ENCODE results near the gene TBC1D5.

TBC1D5 gene

DNA sequence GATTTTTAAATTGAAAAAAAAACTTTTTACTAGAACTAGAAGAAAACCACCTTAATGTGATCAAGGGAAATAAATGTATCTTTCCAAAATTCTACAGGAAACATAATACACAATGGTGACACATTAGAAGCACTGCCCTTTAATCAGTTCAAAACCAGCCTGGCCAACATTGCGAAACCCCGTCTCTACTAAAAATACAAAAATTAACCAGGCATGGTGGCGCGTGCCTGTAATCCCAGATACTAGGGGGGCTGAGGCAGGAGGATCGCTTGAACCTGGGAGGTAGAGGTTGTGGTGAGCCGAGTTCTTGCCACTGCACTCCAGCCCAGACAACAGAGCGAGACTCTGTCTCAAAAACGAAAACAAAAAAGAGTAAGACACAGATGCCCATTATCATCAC, 134.5 kb downstream of the TBC1D5 start:
- Mint-ChIP-seq H3K4me3 (no peak overlapping the region), H3K36me3 (ENCODE audit: low read depth) (peaks cover 25% of the 10 kb centered on the region), H3K27me3 (ENCODE audit: low read depth, poor library complexity) (no peaks in the 10 kb centered on the region), H3K4me1 (no peaks in the 10 kb centered on the region), H3K27ac (peak overlapping the region; percentile 71), H3K9me3 (peaks cover 22% of the 10 kb centered on the region)
- no peak for DNase-seq
- TF ChIP-seq, protein P1, sequence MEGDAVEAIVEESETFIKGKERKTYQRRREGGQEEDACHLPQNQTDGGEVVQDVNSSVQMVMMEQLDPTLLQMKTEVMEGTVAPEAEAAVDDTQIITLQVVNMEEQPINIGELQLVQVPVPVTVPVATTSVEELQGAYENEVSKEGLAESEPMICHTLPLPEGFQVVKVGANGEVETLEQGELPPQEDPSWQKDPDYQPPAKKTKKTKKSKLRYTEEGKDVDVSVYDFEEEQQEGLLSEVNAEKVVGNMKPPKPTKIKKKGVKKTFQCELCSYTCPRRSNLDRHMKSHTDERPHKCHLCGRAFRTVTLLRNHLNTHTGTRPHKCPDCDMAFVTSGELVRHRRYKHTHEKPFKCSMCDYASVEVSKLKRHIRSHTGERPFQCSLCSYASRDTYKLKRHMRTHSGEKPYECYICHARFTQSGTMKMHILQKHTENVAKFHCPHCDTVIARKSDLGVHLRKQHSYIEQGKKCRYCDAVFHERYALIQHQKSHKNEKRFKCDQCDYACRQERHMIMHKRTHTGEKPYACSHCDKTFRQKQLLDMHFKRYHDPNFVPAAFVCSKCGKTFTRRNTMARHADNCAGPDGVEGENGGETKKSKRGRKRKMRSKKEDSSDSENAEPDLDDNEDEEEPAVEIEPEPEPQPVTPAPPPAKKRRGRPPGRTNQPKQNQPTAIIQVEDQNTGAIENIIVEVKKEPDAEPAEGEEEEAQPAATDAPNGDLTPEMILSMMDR (IDR thresholded peaks at IDR 0.05) = no peak

DNA sequence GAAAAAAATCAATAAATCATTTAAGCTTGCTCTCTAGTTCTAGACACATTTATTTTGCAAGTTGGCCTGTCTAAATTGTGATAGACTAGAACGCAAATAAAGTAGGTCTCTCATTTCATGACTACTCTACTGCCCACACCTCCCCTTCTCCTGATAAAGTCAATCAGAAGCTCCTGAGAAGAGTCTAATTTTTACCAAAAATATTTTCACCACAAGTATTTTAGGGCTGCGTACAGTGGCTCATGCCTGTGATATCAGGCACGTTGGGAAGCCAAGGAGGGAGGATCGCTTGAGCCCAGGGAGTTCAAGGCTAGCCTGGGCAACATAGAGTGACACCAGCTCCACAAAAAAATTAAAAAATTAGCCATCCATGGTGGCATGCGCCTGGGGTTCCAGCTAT, 136.5 kb downstream of the TBC1D5 start:
- DNase-seq = no peak

DNA sequence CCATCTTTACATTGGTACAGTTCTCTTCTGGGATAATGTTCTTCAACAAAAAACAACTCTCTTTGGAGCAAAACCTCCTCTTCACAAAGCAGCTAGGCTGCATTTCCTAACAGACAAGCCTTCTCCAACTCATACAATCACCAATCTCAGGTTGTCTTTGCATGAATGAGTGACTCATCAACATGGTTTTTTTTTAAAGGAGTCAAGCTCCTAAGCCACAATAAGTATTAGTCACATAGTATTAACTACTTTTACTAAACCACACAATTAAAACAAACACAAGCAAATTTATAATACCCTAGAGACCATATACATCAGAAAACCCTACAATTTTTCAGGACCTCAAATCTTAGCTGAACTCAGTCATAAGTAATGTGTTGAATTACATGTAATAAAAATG, 137.4 kb downstream of the TBC1D5 start:
- H3K9me3 Mint-ChIP-seq = peaks cover 25% of the 10 kb centered on the region
- peaks cover 5% of the 10 kb centered on the region for H3K27me3 Mint-ChIP-seq (ENCODE audit: low read depth, poor library complexity)
- TF ChIP-seq, protein P1 (IDR thresholded peaks at IDR 0.05) = no peak
- H3K27ac Mint-ChIP-seq = peak overlapping the region; percentile 58
- no peaks in the 10 kb centered on the region for H3K4me1 Mint-ChIP-seq
- H3K36me3 Mint-ChIP-seq (ENCODE audit: low read depth) = peaks cover 23% of the 10 kb centered on the region
- DNase-seq = no peak
- no peak overlapping the region for H3K4me3 Mint-ChIP-seq

More for the DNA sequence above, 136.5 kb downstream of the TBC1D5 start:
- Mint-ChIP-seq H3K9me3 (peaks cover 25% of the 10 kb centered on the region), H3K36me3 (ENCODE audit: low read depth) (peaks cover 23% of the 10 kb centered on the region), H3K27ac (no peak overlapping the region), H3K27me3 (ENCODE audit: low read depth, poor library complexity) (peaks cover 5% of the 10 kb centered on the region), H3K4me3 (no peak overlapping the region), H3K4me1 (no peaks in the 10 kb centered on the region)
- TF ChIP-seq, protein P1 (IDR thresholded peaks at IDR 0.05) = no peak

DNA sequence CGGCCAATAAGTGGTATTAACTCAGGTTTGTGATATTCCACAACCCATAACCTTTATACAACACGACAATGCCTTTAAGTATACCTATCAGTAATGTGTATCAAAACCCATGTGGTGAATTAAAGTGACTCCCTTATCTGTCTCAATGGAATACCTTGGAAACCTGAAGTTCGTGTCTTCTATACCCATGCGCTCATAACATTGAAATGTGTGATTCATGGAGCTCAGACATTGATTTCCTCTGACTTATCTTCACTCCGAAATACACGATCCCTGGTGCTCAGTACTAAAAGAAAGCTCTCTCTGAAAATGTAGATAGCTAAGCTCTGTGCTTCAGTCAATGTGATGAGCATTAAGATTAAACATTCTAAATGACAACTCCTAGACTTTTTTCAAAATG, 140.3 kb downstream of the TBC1D5 start:
- peaks cover 44% of the 10 kb centered on the region for H3K36me3 Mint-ChIP-seq (ENCODE audit: low read depth)
- H3K4me1 Mint-ChIP-seq = no peaks in the 10 kb centered on the region
- H3K27ac Mint-ChIP-seq = no peak overlapping the region
- H3K9me3 Mint-ChIP-seq = peaks cover 42% of the 10 kb centered on the region
- TF ChIP-seq, protein P1 (IDR thresholded peaks at IDR 0.05) = no peak
- H3K4me3 Mint-ChIP-seq = no peak overlapping the region
- no peak for DNase-seq
- peaks cover 5% of the 10 kb centered on the region for H3K27me3 Mint-ChIP-seq (ENCODE audit: low read depth, poor library complexity)

DNA sequence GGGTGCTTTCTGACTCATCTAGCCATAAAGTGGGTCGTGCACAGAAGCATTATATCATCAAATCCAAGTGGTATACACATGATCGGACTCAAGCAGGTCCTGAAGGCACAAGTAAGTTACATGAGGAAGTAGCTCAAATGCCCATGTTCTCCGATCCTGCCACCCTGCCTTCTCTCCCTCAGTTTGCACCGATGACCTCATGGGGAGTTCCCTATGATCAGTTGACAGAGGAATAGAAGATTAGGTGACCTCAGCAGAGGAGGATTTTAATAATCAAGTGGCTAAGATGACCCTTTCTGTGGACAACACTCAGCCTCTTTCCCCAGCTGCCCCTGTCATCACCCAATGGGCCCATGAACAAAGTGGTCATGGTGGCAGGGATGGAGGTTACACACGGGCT, 149.5 kb downstream of the TBC1D5 start:
- Mint-ChIP-seq H3K27ac (no peak overlapping the region), H3K4me3 (no peak overlapping the region), H3K9me3 (peaks cover 44% of the 10 kb centered on the region), H3K4me1 (no peaks in the 10 kb centered on the region), H3K36me3 (ENCODE audit: low read depth) (peaks cover 60% of the 10 kb centered on the region), H3K27me3 (ENCODE audit: low read depth, poor library complexity) (no peaks in the 10 kb centered on the region)
- no peak for DNase-seq
- TF ChIP-seq, protein P1 (IDR thresholded peaks at IDR 0.05) = no peak

DNA sequence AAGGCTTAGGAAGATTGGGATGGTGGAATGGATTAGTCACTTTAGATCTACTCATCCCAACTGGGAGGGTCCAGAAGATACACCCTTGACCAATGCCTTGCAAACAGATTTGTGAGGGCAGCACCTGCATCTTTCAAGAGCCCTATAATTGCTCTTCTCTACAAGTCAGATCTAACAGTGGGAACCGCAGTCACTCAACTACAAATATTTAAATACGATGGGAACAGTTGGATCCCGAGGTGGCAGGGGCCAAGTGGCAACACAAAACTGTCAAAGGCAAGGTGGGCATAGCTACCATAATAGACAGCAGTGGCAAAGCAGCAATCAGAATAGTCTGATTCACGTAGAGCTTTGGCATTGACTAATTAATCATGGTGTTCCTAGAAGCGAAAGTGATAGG, 152.0 kb downstream of the TBC1D5 start:
- TF ChIP-seq, protein P1 (IDR thresholded peaks at IDR 0.05) = no peak
- H3K4me1 Mint-ChIP-seq = peaks cover 5% of the 10 kb centered on the region
- H3K4me3 Mint-ChIP-seq = no peak overlapping the region
- no peak for DNase-seq
- H3K27me3 Mint-ChIP-seq (ENCODE audit: low read depth, poor library complexity) = no peaks in the 10 kb centered on the region
- peaks cover 51% of the 10 kb centered on the region for H3K36me3 Mint-ChIP-seq (ENCODE audit: low read depth)
- no peak overlapping the region for H3K27ac Mint-ChIP-seq
- peaks cover 44% of the 10 kb centered on the region for H3K9me3 Mint-ChIP-seq

All from nephron progenitor cell (in vitro differentiated cells).